NCI-H82 (cell line): ENCODE data around the gene FLRT2.

ENCODE experiments used
- DNase-seq: peaks from one replicate; lab custom pipeline; 2025; lab: John Stamatoyannopoulos, UW

The FLRT2 gene

DNA sequence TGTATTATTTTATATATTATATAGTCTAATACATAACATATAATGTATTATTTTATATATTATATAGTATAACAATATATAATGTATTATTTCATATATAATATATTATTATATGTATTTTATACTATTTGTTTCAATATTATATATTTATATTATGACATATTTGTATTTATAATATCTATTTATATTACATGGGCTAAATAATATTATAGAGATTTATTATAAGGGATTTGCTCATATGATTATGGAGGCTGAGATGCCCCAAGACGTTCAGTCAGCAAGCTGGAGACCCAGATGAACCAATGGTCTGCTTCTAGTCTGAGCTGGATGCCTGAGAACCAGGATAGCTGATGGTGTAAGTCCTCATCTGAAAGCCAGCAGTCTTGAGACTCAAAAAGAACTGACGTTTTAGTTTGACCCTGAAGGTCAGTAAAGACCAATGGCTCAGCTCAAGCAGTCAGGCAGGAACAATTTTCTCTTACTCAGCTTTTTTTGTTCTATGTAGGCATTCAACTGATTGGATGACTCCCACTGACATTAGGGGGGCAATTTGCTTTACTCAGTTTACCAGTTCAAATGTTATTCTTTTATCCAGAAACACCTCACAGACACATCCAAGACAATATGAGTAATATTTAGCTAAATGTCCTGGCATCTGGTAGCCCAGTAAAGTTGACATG lies 130.4 kb downstream of the FLRT2 start:
- DNase-seq: no peak

DNA sequence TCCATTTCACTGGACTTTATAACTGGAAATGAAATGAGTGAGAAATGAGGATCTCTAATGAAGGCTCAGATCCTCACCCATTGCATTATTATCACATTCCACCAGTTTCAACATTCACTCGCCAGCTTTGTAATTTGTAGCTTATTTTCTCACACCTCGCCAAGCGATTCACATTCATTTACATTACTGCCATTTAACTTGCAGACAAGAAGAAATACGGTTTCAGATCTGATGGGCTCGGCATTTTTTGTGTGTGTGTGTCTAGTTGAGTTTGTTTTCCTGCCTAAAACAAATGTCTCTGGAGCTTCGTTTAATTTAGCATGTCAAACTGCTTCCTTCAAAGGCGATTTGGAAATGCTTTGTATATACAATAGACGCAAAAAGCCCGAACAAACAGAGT lies 132.2 kb downstream of the FLRT2 start:
- no peak for DNase-seq

DNA sequence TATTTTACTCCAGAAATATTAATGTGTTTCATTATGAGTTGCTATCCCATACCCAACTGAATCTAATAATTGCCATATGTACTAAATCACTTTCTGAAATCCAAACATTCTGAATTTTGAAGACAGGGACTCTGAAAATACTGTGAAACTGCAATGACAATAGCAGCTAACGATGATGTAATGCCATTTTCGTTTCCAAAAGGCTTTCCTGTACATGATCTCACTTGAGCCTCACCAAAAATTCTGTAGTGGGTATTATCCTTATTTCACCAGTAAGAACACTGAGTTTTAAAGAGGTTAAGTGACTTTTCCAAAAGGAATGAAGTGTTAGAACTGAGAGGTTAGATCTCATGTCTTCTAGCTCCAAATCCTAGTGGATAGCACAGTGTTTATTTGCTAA lies 133.3 kb downstream of the FLRT2 start:
- DNase-seq: no peak

DNA sequence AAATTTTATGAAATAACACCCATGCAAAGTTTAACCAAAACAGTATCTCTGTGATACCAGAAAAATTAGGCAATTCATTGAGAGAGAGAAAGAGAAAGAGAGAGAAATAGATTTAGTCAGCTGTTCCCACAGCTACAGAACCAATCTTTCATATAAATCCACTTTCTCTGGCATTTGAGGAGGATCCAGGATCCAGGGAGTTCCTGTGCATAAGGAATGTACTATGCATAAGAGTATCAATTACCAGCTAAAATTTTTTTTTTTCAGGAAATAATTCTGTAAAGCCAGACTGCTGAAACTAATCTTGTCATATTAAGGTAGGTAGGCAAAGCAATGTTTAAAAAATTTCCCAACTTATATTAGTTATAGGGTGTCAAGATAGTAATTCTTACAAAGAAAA lies 133.7 kb downstream of the FLRT2 start:
- no peak for DNase-seq

DNA sequence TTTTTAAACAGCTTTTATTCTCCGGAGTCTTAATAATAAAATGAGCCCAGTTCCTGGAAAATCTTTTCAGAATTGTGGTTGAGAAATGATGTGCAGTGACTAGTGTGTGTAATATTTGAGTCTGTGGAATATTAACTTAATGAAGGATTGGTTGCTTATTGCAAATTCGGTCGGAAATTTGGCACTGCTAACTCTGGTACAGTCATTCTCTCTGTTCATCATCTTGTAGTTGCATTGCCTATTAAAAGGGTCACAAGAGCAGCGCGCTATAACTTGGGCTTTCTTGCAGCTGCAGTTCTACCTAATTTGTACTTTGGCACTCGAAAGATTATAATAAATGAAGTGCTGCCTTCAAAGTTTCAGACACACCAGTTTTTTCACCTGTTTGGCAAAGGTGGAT lies 146.0 kb downstream of the FLRT2 start:
- peak; percentile 39 for DNase-seq

DNA sequence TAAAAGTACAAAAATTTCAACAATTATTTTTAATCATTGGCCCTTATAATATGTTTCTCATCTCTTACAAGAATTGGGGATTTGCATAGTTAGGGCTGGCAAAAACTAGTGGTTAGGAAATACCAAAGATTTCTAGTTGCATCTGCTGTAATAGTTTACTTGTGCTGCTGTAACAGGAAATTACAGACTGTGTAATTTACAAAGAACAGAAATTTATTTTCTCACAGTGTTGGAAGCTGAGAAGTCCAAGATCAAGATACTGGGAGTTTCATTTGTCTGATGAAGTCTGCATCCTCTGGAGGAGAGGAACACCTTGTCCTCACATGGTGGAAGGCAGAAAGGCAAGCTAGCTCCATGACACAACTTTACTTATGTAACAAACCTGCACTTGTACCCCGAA lies 157.0 kb downstream of the FLRT2 start:
- DNase-seq: no peak

DNA sequence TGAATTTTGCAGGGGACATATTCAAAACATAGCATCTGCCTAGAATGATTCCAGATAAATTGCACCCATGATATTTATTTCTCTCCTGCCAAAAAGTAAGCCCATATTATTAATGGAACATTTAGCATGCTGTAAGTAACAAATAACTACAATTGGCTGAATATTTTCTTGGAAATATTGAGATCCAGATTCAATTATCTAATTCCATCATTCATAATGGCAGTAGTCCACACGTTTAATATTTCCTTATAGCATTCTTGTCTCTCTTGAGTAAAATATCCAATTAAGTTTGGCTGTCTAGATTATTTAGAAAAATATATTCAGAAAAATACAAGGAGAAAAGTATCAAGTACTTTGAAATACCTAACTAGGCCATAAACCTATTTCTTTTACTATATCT lies 157.5 kb downstream of the FLRT2 start:
- no peak for DNase-seq

DNA sequence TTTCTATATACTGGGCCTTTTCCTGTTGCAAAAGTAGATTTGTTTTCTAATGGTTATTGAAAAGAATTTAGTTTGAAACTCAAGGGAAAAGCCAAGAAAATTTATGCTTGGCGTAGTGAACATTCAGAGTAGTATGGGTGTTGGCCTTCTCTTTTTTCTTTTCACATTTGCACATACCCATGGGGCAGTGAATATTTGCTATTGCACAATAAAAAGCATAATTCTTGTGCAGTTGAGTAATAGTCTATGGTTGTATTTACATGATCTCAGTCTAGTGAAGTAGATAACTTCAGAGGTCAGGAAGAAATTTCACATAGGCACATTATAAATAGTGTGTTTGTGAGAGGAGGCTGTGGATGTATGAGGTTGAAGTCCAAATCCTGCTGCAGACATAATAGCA lies 158.1 kb downstream of the FLRT2 start:
- no peak for DNase-seq

DNA sequence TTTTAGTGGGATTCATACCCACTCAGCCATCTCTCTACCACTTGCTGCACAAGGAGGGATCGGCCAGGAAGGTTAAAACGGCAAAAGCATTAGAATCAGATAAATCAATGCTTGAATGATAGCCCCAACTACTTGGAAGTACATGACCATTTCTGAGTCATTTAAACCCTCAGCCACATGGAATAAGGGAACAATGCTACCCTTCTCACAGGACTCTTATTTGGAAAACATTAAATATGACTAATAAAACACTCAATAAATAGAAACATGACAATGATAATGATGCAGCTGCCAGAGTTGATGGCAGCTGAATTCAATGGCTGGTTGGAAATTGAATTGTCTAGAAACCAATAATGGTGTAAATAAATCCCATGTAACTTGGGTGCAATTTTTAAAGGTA lies 165.4 kb downstream of the FLRT2 start:
- no peak for DNase-seq

DNA sequence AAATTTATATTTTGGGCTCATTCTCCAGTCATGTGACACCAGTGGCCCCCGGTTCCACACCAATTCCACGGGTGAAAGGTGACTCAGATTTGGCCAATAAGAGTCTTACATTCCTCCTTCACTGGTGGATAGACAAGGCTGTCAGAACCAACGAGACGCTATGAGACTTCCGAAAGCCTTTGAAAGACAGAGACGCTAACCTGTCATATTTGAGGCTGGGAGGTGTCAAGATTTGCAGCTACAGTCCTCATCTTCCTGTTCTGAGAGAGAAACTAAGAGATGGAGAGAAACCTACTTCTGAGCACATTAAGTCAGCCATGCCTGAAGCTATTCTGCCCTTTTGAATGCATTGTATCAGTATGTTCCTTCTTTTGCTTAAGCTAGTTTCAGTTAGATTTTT lies 171.2 kb downstream of the FLRT2 start:
- DNase-seq: no peak

DNA sequence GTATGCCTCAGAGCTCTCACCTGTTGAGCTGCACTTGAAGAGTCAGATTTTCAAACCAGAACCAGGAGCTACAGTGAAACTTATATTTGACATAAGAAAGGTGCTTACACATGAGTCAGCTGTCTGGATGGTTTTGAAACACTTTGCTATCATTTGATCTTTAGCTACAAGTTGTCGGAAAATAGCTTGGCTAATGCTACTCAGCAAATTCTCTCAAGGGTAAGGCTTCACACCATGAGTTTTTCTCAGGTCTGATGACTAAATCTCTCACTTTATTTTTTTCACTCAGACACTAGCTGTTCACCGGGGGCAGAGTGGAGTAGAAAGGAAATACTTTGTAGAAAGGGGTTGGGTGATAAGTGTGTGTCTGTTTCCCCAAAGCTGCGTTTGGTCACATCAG lies 171.8 kb downstream of the FLRT2 start:
- no peak for DNase-seq

DNA sequence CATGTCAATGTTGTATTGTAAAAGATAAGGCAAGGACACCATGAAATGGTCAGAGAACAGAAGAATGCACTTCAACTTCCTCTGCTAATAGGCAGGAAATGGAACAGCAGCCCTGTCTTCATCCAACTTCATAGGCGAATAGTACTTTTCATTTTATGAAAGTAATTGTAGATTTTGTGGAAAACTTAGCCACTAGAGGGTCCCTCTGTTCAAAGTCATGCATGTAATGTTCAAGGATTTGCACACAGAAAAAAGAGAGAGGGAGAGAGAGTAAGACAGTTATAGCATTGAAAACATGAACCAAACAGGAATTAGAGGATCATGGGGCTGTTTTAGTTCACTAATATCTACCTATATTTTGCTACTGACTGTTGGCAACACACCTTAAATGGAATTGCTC lies 172.2 kb downstream of the FLRT2 start:
- no peak for DNase-seq

DNA sequence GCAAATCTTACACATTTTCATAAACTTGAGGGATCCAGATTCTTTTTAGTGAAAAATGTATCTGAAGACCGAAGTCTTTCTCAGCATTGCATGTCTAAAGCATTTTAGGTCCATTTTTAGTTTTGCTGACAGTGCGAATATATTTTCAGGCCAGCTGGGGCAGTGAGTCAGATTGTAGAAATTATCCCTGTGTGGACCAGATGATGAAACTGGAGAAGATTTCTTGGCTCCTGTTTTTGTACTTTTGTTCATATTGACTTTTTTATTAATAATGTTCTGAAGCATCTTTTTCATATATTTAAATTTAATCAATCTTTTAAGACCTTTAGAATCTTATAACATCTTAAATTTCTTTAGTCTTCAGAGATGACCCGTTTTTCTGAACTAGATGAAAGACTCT lies 173.1 kb downstream of the FLRT2 start:
- DNase-seq: no peak
